HepG2 (cell line): ENCODE results near the gene COQ8A. TPM values are rescaled to one million over a fixed set of nuclear protein-coding genes. Genes with fewer than 3 reads are reported as not detected.

ENCODE experiments used
- ATAD3A ChIP-seq: sonication (generic); formaldehyde crosslinking; IDR thresholded peaks from 2 replicates; pipeline ENCODE4 v1.4.0; 2020; ENCODE audit warnings: missing genetic modification reagents
- BCL3 ChIP-seq: sonication (generic); formaldehyde crosslinking; IDR thresholded peaks from 2 replicates; pipeline ENCODE4 v1.5.1; 2020; ENCODE audit warnings: mild to moderate bottlenecking, missing genetic modification reagents, moderate library complexity
- BORCS8-MEF2B ChIP-seq: sonication (generic); formaldehyde crosslinking; IDR thresholded peaks from 2 replicates; pipeline ENCODE4 v1.8.0; 2022; ENCODE audit warnings: mild to moderate bottlenecking, missing genetic modification reagents
- ERF ChIP-seq: IDR thresholded peaks from 2 replicates; pipeline ENCODE4 v1.6.1; 2018; ENCODE audit warnings: missing biosample characterization, missing genetic modification reagents
- FOXK1 ChIP-seq: sonication (generic); formaldehyde crosslinking; IDR thresholded peaks from 2 replicates; pipeline ENCODE4 v1.4.0; 2020; ENCODE audit warnings: low read depth, missing genetic modification reagents, borderline replicate concordance
- HINFP ChIP-seq: sonication (generic); formaldehyde crosslinking; IDR thresholded peaks from 2 replicates; pipeline ENCODE4 v1.4.0; 2020; ENCODE audit warnings: low read depth, mild to moderate bottlenecking, missing genetic modification reagents
- KDM1A ChIP-seq: IDR thresholded peaks from 2 replicates; pipeline ENCODE4 v1.6.1; 2016; ENCODE audit warnings: missing compliant biosample characterization
- MTA3 ChIP-seq: sonication (generic); formaldehyde crosslinking; IDR thresholded peaks from 2 replicates; pipeline ENCODE4 v1.4.0; 2020; ENCODE audit warnings: missing genetic modification reagents
- PBX3 ChIP-seq: sonication (generic); formaldehyde crosslinking; IDR thresholded peaks from 2 replicates; pipeline ENCODE4 v1.8.1; 2023; ENCODE audit warnings: missing genetic modification reagents, inconsistent platforms, borderline replicate concordance
- RARG ChIP-seq: sonication (generic); formaldehyde crosslinking; IDR thresholded peaks from 2 replicates; pipeline ENCODE4 v1.4.0; 2020; ENCODE audit warnings: low read depth, mild to moderate bottlenecking, missing genetic modification reagents
- STAG1 ChIP-seq: sonication (generic); formaldehyde crosslinking; IDR thresholded peaks from 2 replicates; pipeline ENCODE4 v1.4.0; 2020; ENCODE audit warnings: missing genetic modification reagents
- YY1 ChIP-seq: IDR thresholded peaks from 2 replicates; pipeline ENCODE4 v1.6.1; 2011; ENCODE audit warnings: low read length, low read depth, moderate library complexity, mild to moderate bottlenecking; ENCODE audit not compliant: insufficient read depth, insufficient replicate concordance
- ZBTB14 ChIP-seq: sonication (generic); formaldehyde crosslinking; IDR thresholded peaks from 2 replicates; pipeline ENCODE4 v1.4.0; 2020; ENCODE audit warnings: missing genetic modification reagents
- ZGPAT ChIP-seq: IDR thresholded peaks from 2 replicates; pipeline ENCODE4 v1.6.1; 2016; ENCODE audit warnings: mild to moderate bottlenecking
- ZMYM2 ChIP-seq: sonication (generic); formaldehyde crosslinking; IDR thresholded peaks from 2 replicates; pipeline ENCODE4 v1.8.0; 2022; ENCODE audit warnings: mild to moderate bottlenecking, missing genetic modification reagents
- ZNF207 ChIP-seq: fragments of 450-650 bp; IDR thresholded peaks from 2 replicates; pipeline ENCODE4 v1.6.1; 2016; ENCODE audit warnings: antibody characterized with exemption, borderline replicate concordance
- ZNF329 ChIP-seq: sonication (generic); formaldehyde crosslinking; IDR thresholded peaks from 2 replicates; pipeline ENCODE4 v1.9.0; 2021; ENCODE audit warnings: low read depth, mild to moderate bottlenecking, missing genetic modification reagents
- ZNF615 ChIP-seq: sonication (generic); formaldehyde crosslinking; IDR thresholded peaks from 2 replicates; pipeline ENCODE4 v1.5.0; 2020; ENCODE audit warnings: mild to moderate bottlenecking, missing genetic modification reagents, borderline replicate concordance
- ZNF776 ChIP-seq: sonication (generic); formaldehyde crosslinking; IDR thresholded peaks from 2 replicates; pipeline ENCODE4 v1.4.0; 2020; ENCODE audit warnings: mild to moderate bottlenecking, missing genetic modification reagents
- ZSCAN22 ChIP-seq: sonication (generic); formaldehyde crosslinking; IDR thresholded peaks from 2 replicates; pipeline ENCODE4 v1.4.0; 2020; ENCODE audit warnings: mild to moderate bottlenecking, missing genetic modification reagents
- polyA plus RNA-seq, 8 experiments: library from polyadenylated mRNA; depleted of rRNA in 3 of 8; stranded (reverse) in 7 of 8; unstranded in 1 of 8; fragments of >200 nt; fragmentation: Illumina TruSeq in 4 of 8; extraction: Trizol in 4 of 8; gene quantifications; 2 replicates each; pipeline versions ENCODE4 v1.2.1 to v1.2.3, GENCODE V29; 2011 to 2016; ENCODE audit warnings: low read depth in 4 of 8, missing spikeins in 1 of 8, mixed read lengths in 1 of 8; ENCODE audit not compliant: insufficient read depth in 1 of 8
- total RNA-seq, 5 experiments: library from RNA; depleted of rRNA; stranded (reverse); fragments of >200 nt; fragmentation: Illumina TruSeq; extraction: Trizol; gene quantifications; 2 replicates each; pipeline ENCODE4 v1.2.3, GENCODE V29; 2016; ENCODE audit warnings: low read depth in 1 of 5

The COQ8A gene
- total and polyA plus RNA-seq, 2 of the 13 experiments (the other 11 are each of a cell fraction or from before 2014, with no cell fraction given) = 60.4 to 88.7 TPM

GRCh38 chr1:226912587-226913176 lies 27.4 kb upstream of the COQ8A start (continued):
- TF ChIP-seq ZGPAT (no peak), KDM1A (CRISPR knock-in tag) (no peak), ZNF329 (no peak), HINFP (no peak; the same call in 1 of the 2 replicates), PBX3 (CRISPR knock-in tag) (no peak), RARG (no peak), MTA3 (CRISPR knock-in tag) (no peak), BCL3 (0 out of 2 replicates have a peak, but pooled peaks have one; percentile 44), ZNF207 (no peak), ATAD3A (CRISPR knock-in tag) (no peak), ZSCAN22 (CRISPR knock-in tag) (no peak), ZNF776 (CRISPR knock-in tag) (no peak), ZNF615 (no peak), STAG1 (peak; percentile 99), FOXK1 (CRISPR knock-in tag) (0 out of 2 replicates have a peak, but pooled peaks have one; percentile 13), ZBTB14 (CRISPR knock-in tag) (no peak), BORCS8-MEF2B (CRISPR knock-in tag) (0 out of 2 replicates have a peak, but pooled peaks have one; percentile 33), ERF (CRISPR knock-in tag) (peak; percentile 67; the same call in 1 of the 2 replicates), YY1 (peak; percentile 63), ZMYM2 (CRISPR knock-in tag) (no peak)
